Effector memory CD8-positive, alpha-beta T cell (primary cell): ENCODE data around the gene MDFI.

ENCODE experiments used
- ATAC-seq: fragments of 150-1000 bp; cut with Tn5 transposase; replicated peaks from 2 replicates; pipeline ENCODE4 v1.10.0; 2021; ENCODE audit warnings: mild to moderate bottlenecking, moderate library complexity
- DNase-seq, 3 experiments: peaks; one replicate each; pipeline ENCODE4 v3.0.0; 2021
- H3K27ac Mint-ChIP-seq, 2 donors: one replicate each; pipeline ENCODE4 v1.8.0; 2022; ENCODE audit warnings: mild to moderate bottlenecking in 2 of 2, mixed read lengths in 2 of 2, moderate library complexity in 2 of 2
- H3K27me3 Mint-ChIP-seq, 2 donors: one replicate each; pipeline ENCODE4 v1.8.0; 2022; ENCODE audit warnings: mixed read lengths in 2 of 2
- H3K36me3 Mint-ChIP-seq: one replicate; pipeline ENCODE4 v1.8.0; 2022; ENCODE audit warnings: mild to moderate bottlenecking, moderate library complexity, mixed read lengths; ENCODE audit not compliant: insufficient read depth
- H3K4me1 Mint-ChIP-seq, 2 donors: one replicate each; pipeline ENCODE4 v1.8.0; 2022; ENCODE audit warnings: low read depth in 2 of 2, mixed read lengths in 2 of 2
- H3K4me3 Mint-ChIP-seq, 2 donors: one replicate each; pipeline ENCODE4 v1.8.0; 2022; ENCODE audit warnings: mild to moderate bottlenecking in 2 of 2, mixed read lengths in 2 of 2, moderate library complexity in 2 of 2
- H3K9me3 Mint-ChIP-seq, 2 donors: one replicate each; pipeline ENCODE4 v1.8.0; 2022; ENCODE audit warnings: mixed read lengths in 2 of 2

The MDFI gene

GRCh38 chr6:41688256-41688965, 50.1 kb downstream of the MDFI start:
- no peaks in the 10 kb centered on the region for H3K27me3 Mint-ChIP-seq
- no peaks in the 10 kb centered on the region for H3K9me3 Mint-ChIP-seq
- H3K4me3 Mint-ChIP-seq, result no peak overlapping the region
- ATAC-seq, result no peak
- peak overlapping the region in 1 of 2 donors; percentile 75 for H3K27ac Mint-ChIP-seq
- H3K4me1 Mint-ChIP-seq, result peaks cover 6 to 13% of the 10 kb centered on the region in 2 donors
- H3K36me3 Mint-ChIP-seq, result peaks cover 14% of the 10 kb centered on the region
- DNase-seq, result no peak

- Mint-ChIP-seq H3K27me3 (no peaks in the 10 kb centered on the region), H3K9me3 (no peaks in the 10 kb centered on the region), H3K4me1 (peaks cover 0 to 9% of the 10 kb centered on the region in 2 donors), H3K4me3 (no peak overlapping the region), H3K27ac (peak overlapping the region; percentile 75 to 88), H3K36me3 (peaks cover 14% of the 10 kb centered on the region)
- ATAC-seq (no peak), DNase-seq (no peak)
These were observed 51.1 kb downstream of the MDFI start for GRCh38 chr6:41689171-41690008.

DNA sequence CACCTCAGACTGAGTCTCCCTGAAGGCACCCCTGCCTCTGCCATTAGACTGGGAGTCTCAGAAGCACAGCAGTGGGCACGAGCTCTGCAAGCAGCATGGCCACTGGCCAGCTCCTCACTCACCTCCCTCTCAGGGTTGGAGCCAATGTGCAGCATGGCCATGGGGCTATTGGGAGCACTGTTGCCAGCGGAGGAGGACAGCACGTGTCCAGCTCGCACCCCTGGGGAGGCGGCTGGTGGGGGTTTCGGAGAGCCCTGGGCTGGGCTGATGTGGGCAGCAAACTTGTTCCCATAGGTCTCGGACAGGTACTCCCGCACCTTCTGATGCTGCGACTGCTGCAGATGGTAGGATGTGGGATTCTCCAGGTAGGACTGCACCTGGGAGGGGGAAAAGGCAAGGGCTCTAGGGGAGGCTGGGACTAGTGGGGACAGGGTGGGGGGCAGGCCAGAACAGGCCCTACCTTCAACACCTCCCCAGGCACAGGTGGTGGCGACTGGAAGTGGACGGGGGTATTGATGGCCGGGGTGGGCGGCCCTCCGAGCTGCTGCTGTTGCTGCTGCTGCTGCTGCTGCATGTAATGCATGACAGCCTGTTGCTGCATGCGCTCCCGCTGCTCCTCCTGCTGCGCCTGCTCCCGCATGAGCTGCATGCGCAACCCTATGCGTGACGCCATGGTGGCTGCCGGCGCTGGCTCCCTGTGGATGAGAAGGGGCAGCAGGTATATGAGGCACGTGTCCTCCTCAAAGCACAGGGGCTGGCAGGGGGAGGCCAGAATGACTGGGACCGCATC, 52.5 kb downstream of the MDFI start:
- Mint-ChIP-seq H3K36me3 (peaks cover 14% of the 10 kb centered on the region), H3K27me3 (no peaks in the 10 kb centered on the region), H3K27ac (peak overlapping the region in 1 of 2 donors; percentile 49), H3K9me3 (no peaks in the 10 kb centered on the region), H3K4me1 (peaks cover 7 to 15% of the 10 kb centered on the region in 2 donors), H3K4me3 (no peak overlapping the region)
- DNase-seq (no peak), ATAC-seq (no peak)

- peaks cover 7 to 15% of the 10 kb centered on the region in 2 donors for H3K4me1 Mint-ChIP-seq
- ATAC-seq (no peak), DNase-seq (no peak)
- H3K27ac Mint-ChIP-seq, result no peak overlapping the region
- no peak overlapping the region for H3K4me3 Mint-ChIP-seq
- peaks cover 12% of the 10 kb centered on the region for H3K36me3 Mint-ChIP-seq
- H3K27me3 Mint-ChIP-seq, result no peaks in the 10 kb centered on the region
- H3K9me3 Mint-ChIP-seq, result no peaks in the 10 kb centered on the region
These were observed 53.3 kb downstream of the MDFI start for GRCh38 chr6:41691426-41692079.

DNA sequence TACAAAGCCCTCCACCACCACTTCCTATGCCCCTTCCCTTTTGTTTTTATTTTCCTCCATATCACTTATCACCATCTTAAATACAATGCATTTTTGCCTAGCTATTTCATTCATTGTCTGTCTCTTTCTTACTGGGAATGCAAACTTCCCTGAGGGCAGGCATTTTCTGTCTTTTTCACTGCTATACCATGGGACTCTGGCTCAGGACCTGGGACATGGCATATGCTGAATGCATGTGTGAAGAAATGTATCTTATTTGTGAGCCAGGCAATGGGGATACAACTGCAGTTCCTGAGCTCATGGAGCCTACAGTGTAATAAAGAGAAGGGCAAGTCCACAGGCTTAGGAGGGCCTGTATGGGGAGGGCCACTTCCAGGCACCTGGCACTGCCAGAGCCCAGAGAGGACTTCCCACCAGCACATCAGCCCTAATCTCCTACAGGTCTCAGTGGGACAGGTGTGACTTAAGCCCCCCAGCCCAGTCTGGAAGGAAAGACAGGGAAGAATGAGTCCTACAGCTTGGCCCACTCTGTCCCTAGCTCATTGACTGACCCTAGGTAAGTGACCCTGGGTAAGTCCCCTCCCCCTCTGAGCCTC, 53.9 kb downstream of the MDFI start:
- H3K27me3 Mint-ChIP-seq, result no peaks in the 10 kb centered on the region
- peaks cover 7 to 15% of the 10 kb centered on the region in 2 donors for H3K4me1 Mint-ChIP-seq
- ATAC-seq, result no peak
- H3K9me3 Mint-ChIP-seq, result no peaks in the 10 kb centered on the region
- H3K4me3 Mint-ChIP-seq, result no peak overlapping the region
- H3K27ac Mint-ChIP-seq, result no peak overlapping the region
- H3K36me3 Mint-ChIP-seq, result peaks cover 10% of the 10 kb centered on the region
- no peak for DNase-seq

GRCh38 chr6:41692730-41693129, 54.5 kb downstream of the MDFI start:
- Mint-ChIP-seq H3K27ac (no peak overlapping the region), H3K9me3 (no peaks in the 10 kb centered on the region), H3K4me1 (peaks cover 7 to 14% of the 10 kb centered on the region in 2 donors), H3K36me3 (peaks cover 10% of the 10 kb centered on the region), H3K4me3 (no peak overlapping the region), H3K27me3 (no peaks in the 10 kb centered on the region)
- ATAC-seq, result no peak
- no peak for DNase-seq

DNA sequence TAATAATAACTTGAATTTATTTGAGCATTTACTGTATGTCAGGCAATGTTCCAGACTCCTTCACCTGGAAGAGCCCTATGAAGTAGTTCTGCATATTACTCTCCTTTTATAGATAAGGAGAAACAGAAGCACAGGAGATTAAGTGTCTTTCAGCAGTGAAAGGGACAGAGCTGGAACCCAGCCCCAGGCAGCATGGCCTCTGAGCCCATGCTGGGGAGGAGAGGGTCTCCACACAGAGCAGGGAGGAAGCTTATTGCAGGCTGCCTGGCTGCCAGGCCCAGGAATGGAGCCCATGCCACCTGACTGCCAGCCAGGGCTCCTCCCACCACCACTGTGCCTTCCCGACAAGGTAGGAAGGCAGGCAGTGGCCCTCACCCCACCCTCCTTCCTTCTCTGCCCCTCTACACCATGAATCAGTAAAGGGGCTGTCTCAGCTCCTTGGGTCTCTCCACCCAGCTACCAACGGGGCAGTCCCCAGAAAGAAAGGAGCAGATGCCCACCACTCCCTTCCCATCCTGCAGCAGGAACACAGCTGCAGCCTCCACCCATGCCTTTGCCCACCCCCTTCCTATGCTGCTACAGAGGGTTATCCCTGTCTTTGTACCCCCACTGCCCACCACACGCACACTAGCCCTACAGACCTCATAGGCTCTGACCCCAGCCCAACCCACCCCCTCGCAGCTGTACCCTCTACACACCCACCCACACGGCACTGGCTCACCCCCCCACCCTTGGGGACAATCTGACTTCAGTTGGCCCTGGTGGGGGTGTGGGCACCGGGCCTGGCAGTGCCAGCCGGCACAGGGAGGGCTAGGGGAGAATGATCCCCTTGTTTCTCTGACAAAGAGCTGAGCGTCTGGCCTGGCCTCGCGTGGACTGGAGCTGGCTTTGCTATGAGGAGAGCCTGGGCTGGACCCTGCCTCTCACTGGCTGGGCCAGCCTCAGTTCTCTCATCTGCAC, 55.3 kb downstream of the MDFI start:
- no peak for DNase-seq
- H3K27ac Mint-ChIP-seq, result no peak overlapping the region
- no peaks in the 10 kb centered on the region for H3K9me3 Mint-ChIP-seq
- H3K4me3 Mint-ChIP-seq, result no peak overlapping the region
- no peaks in the 10 kb centered on the region for H3K27me3 Mint-ChIP-seq
- H3K4me1 Mint-ChIP-seq, result peaks cover 10 to 16% of the 10 kb centered on the region in 2 donors
- peaks cover 10% of the 10 kb centered on the region for H3K36me3 Mint-ChIP-seq
- no peak for ATAC-seq

- no peaks in the 10 kb centered on the region for H3K9me3 Mint-ChIP-seq
- peak overlapping the region in 1 of 2 donors; percentile 58 for H3K27ac Mint-ChIP-seq
- H3K4me1 Mint-ChIP-seq, result peaks cover 17 to 20% of the 10 kb centered on the region in 2 donors
These were observed 56.7 kb downstream of the MDFI start for GRCh38 chr6:41694815-41695526.

GRCh38 chr6:41695825-41696224, 57.6 kb downstream of the MDFI start:
- no peak overlapping the region for H3K27ac Mint-ChIP-seq
- H3K36me3 Mint-ChIP-seq, result peaks cover 3% of the 10 kb centered on the region
- H3K9me3 Mint-ChIP-seq, result no peaks in the 10 kb centered on the region
- H3K4me1 Mint-ChIP-seq, result peaks cover 19 to 20% of the 10 kb centered on the region in 2 donors
- H3K27me3 Mint-ChIP-seq, result no peaks in the 10 kb centered on the region
- ATAC-seq, result no peak
- H3K4me3 Mint-ChIP-seq, result no peak overlapping the region
- DNase-seq, result no peak

More at GRCh38 chr6:41694815-41695526, 56.7 kb downstream of the MDFI start:
- DNase-seq (no peak), ATAC-seq (no peak)
- no peak overlapping the region for H3K4me3 Mint-ChIP-seq
- H3K36me3 Mint-ChIP-seq, result peaks cover 9% of the 10 kb centered on the region
- no peaks in the 10 kb centered on the region for H3K27me3 Mint-ChIP-seq

GRCh38 chr6:41696788-41697187, 58.5 kb downstream of the MDFI start:
- Mint-ChIP-seq H3K27ac (no peak overlapping the region), H3K27me3 (no peaks in the 10 kb centered on the region), H3K36me3 (peaks cover 6% of the 10 kb centered on the region), H3K4me1 (peaks cover 20 to 24% of the 10 kb centered on the region in 2 donors), H3K4me3 (no peak overlapping the region), H3K9me3 (no peaks in the 10 kb centered on the region)
- ATAC-seq (no peak), DNase-seq (no peak)

- peak overlapping the region in 1 of 2 donors; percentile 72 for H3K27ac Mint-ChIP-seq
These were observed 59.9 kb downstream of the MDFI start for GRCh38 chr6:41697861-41698781.

More at GRCh38 chr6:41697861-41698781, 59.9 kb downstream of the MDFI start:
- H3K27me3 Mint-ChIP-seq, result no peaks in the 10 kb centered on the region
- DNase-seq (no peak), ATAC-seq (no peak)
- H3K9me3 Mint-ChIP-seq, result no peaks in the 10 kb centered on the region
- H3K36me3 Mint-ChIP-seq, result peaks cover 6% of the 10 kb centered on the region
- H3K4me1 Mint-ChIP-seq, result peaks cover 20 to 24% of the 10 kb centered on the region in 2 donors
- H3K4me3 Mint-ChIP-seq, result no peak overlapping the region
